Activated T-helper 1 cell treated with Interleukin-2 at 50 U/mL for 16 hours (primary cell): ENCODE measurements around the gene PARP9.

ENCODE experiments used
- DNase-seq: peaks from one replicate; pipeline ENCODE4 v3.0.0-alpha.2; 2020; ENCODE audit warnings: low read depth

The PARP9 gene

GRCh38 chr3:122564155-122564912 lies at the start of gene PARP9, which contains the start of gene DTX3L:
TSS of gene PARP9 (minus strand) at chr3:122564300. CDS start at chr3:122559620, 4,680 bp downstream.
TSS of gene DTX3L (plus strand) at chr3:122564338. CDS start at chr3:122564427, 89 bp downstream.
- peak; percentile 59 for DNase-seq

- no peak for DNase-seq
Measured at GRCh38 chr3:122612696-122613095, 48.6 kb upstream of the PARP9 start.

GRCh38 chr3:122609798-122610559 lies 45.9 kb upstream of the PARP9 start:
- DNase-seq, result no peak

GRCh38 chr3:122608916-122609315 lies 44.8 kb upstream of the PARP9 start:
- no peak for DNase-seq

GRCh38 chr3:122606330-122606729 lies 42.2 kb upstream of the PARP9 start:
- DNase-seq, result no peak

- no peak for DNase-seq
Measured at GRCh38 chr3:122603056-122603455, 39.0 kb upstream of the PARP9 start.

GRCh38 chr3:122602011-122602710 lies 38.1 kb upstream of the PARP9 start:
- no peak for DNase-seq

GRCh38 chr3:122598556-122598955 lies 34.5 kb upstream of the PARP9 start:
- no peak for DNase-seq

- DNase-seq, result no peak
Measured at GRCh38 chr3:122598151-122598550, 34.1 kb upstream of the PARP9 start.

- DNase-seq, result no peak
Measured at GRCh38 chr3:122594025-122594424, 29.9 kb upstream of the PARP9 start.

- no peak for DNase-seq
Measured at GRCh38 chr3:122590610-122591009, 26.5 kb upstream of the PARP9 start.

- DNase-seq, result no peak
Measured at GRCh38 chr3:122589297-122589696, 25.2 kb upstream of the PARP9 start.

GRCh38 chr3:122587572-122587971 lies 23.5 kb upstream of the PARP9 start:
- no peak for DNase-seq

- no peak for DNase-seq
Measured at GRCh38 chr3:122586773-122587485, 22.8 kb upstream of the PARP9 start.

- no peak for DNase-seq
Measured at GRCh38 chr3:122586098-122586497, 22.0 kb upstream of the PARP9 start.

GRCh38 chr3:122582390-122582789 lies 18.3 kb upstream of the PARP9 start:
- no peak for DNase-seq

- no peak for DNase-seq
Measured at GRCh38 chr3:122581622-122582021, 17.5 kb upstream of the PARP9 start.

- DNase-seq, result no peak
Measured at GRCh38 chr3:122580470-122580869, 16.4 kb upstream of the PARP9 start.

GRCh38 chr3:122578069-122578740 lies 14.1 kb upstream of the PARP9 start:
- DNase-seq, result no peak

GRCh38 chr3:122577409-122578031 lies 13.4 kb upstream of the PARP9 start, which contains the start of gene PARP15:
TSS of gene PARP15 (plus strand) at chr3:122577650. CDS start at chr3:122577668, 18 bp downstream.
- peak; percentile 22 for DNase-seq
